ENCODE measurements around the gene GPS1. TPM values are rescaled to one million over a fixed set of nuclear protein-coding genes. Genes with fewer than 3 reads are reported as not detected.
A peak's percentile ranks its signal among the peaks of the same experiment; 100 is the strongest.

The GPS1 gene
- total and polyA plus RNA-seq, 10 of the 15 experiments (the other 5 are each of a cell fraction or from before 2014, with no cell fraction given) = 2.2 to 146 (median 77.7) TPM

GRCh38 chr17:82105417-82105881 is 53.8 kb downstream of the GPS1 start:
- BruUV-seq (replicated peaks) = no TSS peak
- ChIA-PET POLR2A (interaction anchor here (0.5 to 1.8 kb wide), 8 partner anchors 7 to 193 kb away, joined by 3 to 7 read pairs (median 4); partner anchors contain the start of genes ASPSCR1, DCXR and FASN), CTCF (interaction anchor here (1.0 to 2.0 kb wide), 6 partner anchors 49 to 101 kb away, joined by 3 to 11 read pairs (median 6); partner anchors contain the start of genes CENPX, LRRC45 and RAC3), SMC1A (ENCODE audit: uncharacterized antibody, unreplicated experiment) (interaction anchor here (1.1 to 1.4 kb wide), 3 partner anchors 32 to 75 kb away, joined by 3 to 6 read pairs (median 4); no protein-coding TSS in a partner anchor), RAD21 (ENCODE audit: unreplicated experiment) (interaction anchor here (1.0 to 1.5 kb wide), 5 partner anchors 7 to 193 kb away, joined by 3 to 5 read pairs (median 3); partner anchors contain the start of genes CENPX, DCXR, FASN and LRRC45)
- FAIRE-seq = no peak
- Histone ChIP-seq H2AFZ (ENCODE audit: control insufficient read depth, low read depth, low read length) (no peak overlapping the region), H3K9ac (ENCODE audit: control insufficient read depth, insufficient read depth, low read length) (peak overlapping the region; percentile 84), H3K4me3 (peak overlapping the region; percentile 77), H3K27me3 (replicated peaks in 1 of 2; ENCODE audit: control insufficient read depth in 2 of 2, insufficient read depth in 2 of 2, low read length in 1 of 2) (no peaks in the 10 kb centered on the region), H4K20me1 (ENCODE audit: control insufficient read depth, insufficient read depth) (no peaks in the 10 kb centered on the region), H3K79me2 (ENCODE audit: control insufficient read depth, insufficient read depth, low read length) (peaks cover 14% of the 10 kb centered on the region), H3K9me3 (replicated peaks; ENCODE audit: control insufficient read depth, insufficient read depth, low read length) (no peaks in the 10 kb centered on the region), H3K4me2 (ENCODE audit: control insufficient read depth, insufficient read depth) (peak overlapping the region; percentile 88), H3K4me1 (ENCODE audit: control insufficient read depth, insufficient read depth, low read length) (peaks cover 21% of the 10 kb centered on the region), H3K27ac (ENCODE audit: control insufficient read depth, insufficient read depth) (peak overlapping the region; percentile 87), H3K36me3 (ENCODE audit: control insufficient read depth in 2 of 2, insufficient read depth in 2 of 2, low read length in 1 of 2) (no peaks in the 10 kb centered on the region; a peak in 1 of 4 replicates)
- in situ Hi-C loops (cut with MboI) (no loop called here), intact Hi-C loops (cut with micrococcal nuclease; ENCODE audit: unreplicated experiment) (loop anchor here (5.0 kb wide), 1 partner anchor 47 kb away; no protein-coding TSS in a partner anchor)
- ATAC-seq = peak; percentile 2; the same call in 2 of the 3 replicates
- TF ChIP-seq ZNF207 (IDR thresholded peaks at IDR 0.05; ENCODE audit: borderline replicate concordance) (no peak), USF1 (IDR thresholded peaks at IDR 0.05; ENCODE audit: borderline replicate concordance, extremely low read length, insufficient read depth, low read depth, low read length) (peak; percentile 52)
- no peak for DNase-seq (ENCODE audit: low read depth, low spot score)
- WGBS (ENCODE audit: insufficient coverage, insufficient replicate concordance, low lambda C conversion rate, missing lambda C conversion rate) = 50% methylated on average over 13 of the region's 13 CpGs
